H9 (cell line): ENCODE results near the gene IRX4. TPM values are rescaled to one million over a fixed set of nuclear protein-coding genes. Genes with fewer than 3 reads are reported as not detected.

Experiments used
- DNase-seq: peaks from one replicate; pipeline ENCODE4 v3.0.0-alpha.2; 2017
- H2AFZ ChIP-seq: one replicate; pipeline ENCODE4 v1.6.1; 2013; ENCODE audit warnings: mild to moderate bottlenecking, low read length, control low read depth, moderate library complexity
- H2AK5ac ChIP-seq: 2 replicates; pipeline ENCODE4 v1.6.1; 2013; ENCODE audit warnings: low read length, control low read depth, mixed read lengths; ENCODE audit not compliant: insufficient read length
- H2BK120ac ChIP-seq: one replicate; pipeline ENCODE4 v1.6.1; 2013; ENCODE audit warnings: low read depth, mild to moderate bottlenecking, low read length, control low read depth, inconsistent platforms; ENCODE audit not compliant: poor library complexity, severe bottlenecking
- H2BK12ac ChIP-seq: 2 replicates; pipeline ENCODE4 v1.6.1; 2013; ENCODE audit warnings: low read length, control low read depth, mixed read lengths, low read depth; ENCODE audit not compliant: insufficient read length
- H2BK15ac ChIP-seq: 2 replicates; pipeline ENCODE4 v1.6.1; 2013; ENCODE audit warnings: low read depth, low read length, control low read depth
- H2BK20ac ChIP-seq: one replicate; pipeline ENCODE4 v1.6.1; 2013; ENCODE audit warnings: low read depth, mild to moderate bottlenecking, low read length, control low read depth, inconsistent platforms; ENCODE audit not compliant: poor library complexity, severe bottlenecking
- H2BK5ac ChIP-seq: 2 replicates; pipeline ENCODE4 v1.6.1; 2013; ENCODE audit warnings: low read length, control low read depth, mixed read lengths; ENCODE audit not compliant: insufficient read length
- H3K14ac ChIP-seq: 2 replicates; pipeline ENCODE4 v1.6.1; 2013; ENCODE audit warnings: low read length, control low read depth; ENCODE audit not compliant: insufficient read depth
- H3K18ac ChIP-seq: 2 replicates; pipeline ENCODE4 v1.6.1; 2013; ENCODE audit warnings: low read depth, mild to moderate bottlenecking, mixed read lengths, low read length, control low read depth; ENCODE audit not compliant: insufficient read length
- H3K23ac ChIP-seq: 2 replicates; pipeline ENCODE4 v1.6.1; 2013; ENCODE audit warnings: low read length, control low read depth, mixed read lengths, low read depth; ENCODE audit not compliant: insufficient read length
- H3K23me2 ChIP-seq: 2 replicates; pipeline ENCODE4 v1.6.1; 2013; ENCODE audit warnings: low read depth, mild to moderate bottlenecking, mixed read lengths, low read length, control low read depth; ENCODE audit not compliant: insufficient read length, poor library complexity, severe bottlenecking
- H3K27ac ChIP-seq: 2 replicates; pipeline ENCODE4 v1.5.1; 2013; ENCODE audit warnings: low read length, control low read depth, mixed read lengths, low read depth; ENCODE audit not compliant: insufficient read length
- H3K27me3 ChIP-seq: 2 replicates; pipeline ENCODE4 v1.6.1; 2013; ENCODE audit warnings: low read length, control low read depth, inconsistent platforms; ENCODE audit not compliant: insufficient read depth
- H3K4ac ChIP-seq: 2 replicates; pipeline ENCODE4 v1.6.1; 2013; ENCODE audit warnings: low read depth, mild to moderate bottlenecking, control low read depth, inconsistent platforms, low read length, moderate library complexity
- H3K4me1 ChIP-seq: 2 replicates; pipeline ENCODE4 v1.6.1; 2013; ENCODE audit warnings: low read length, control low read depth, inconsistent platforms; ENCODE audit not compliant: insufficient read depth
- H3K4me2 ChIP-seq: 2 replicates; pipeline ENCODE4 v1.6.1; 2013; ENCODE audit warnings: low read length, control low read depth, mixed read lengths; ENCODE audit not compliant: insufficient read length, insufficient read depth
- H3K56ac ChIP-seq: 2 replicates; pipeline ENCODE4 v1.6.1; 2013; ENCODE audit warnings: low read depth, mild to moderate bottlenecking, mixed read lengths, low read length, control low read depth; ENCODE audit not compliant: insufficient read length
- H3K79me1 ChIP-seq: 2 replicates; pipeline ENCODE4 v1.6.1; 2013; ENCODE audit warnings: low read depth, mild to moderate bottlenecking, moderate library complexity, low read length, control low read depth, inconsistent platforms; ENCODE audit not compliant: insufficient read depth, poor library complexity, severe bottlenecking
- H3K79me2 ChIP-seq: 2 replicates; pipeline ENCODE4 v1.6.1; 2013; ENCODE audit warnings: low read length, control low read depth, inconsistent platforms; ENCODE audit not compliant: insufficient read depth
- H3K9ac ChIP-seq: 2 replicates; pipeline ENCODE4 v1.6.1; 2013; ENCODE audit warnings: low read length, control low read depth, mixed read lengths; ENCODE audit not compliant: insufficient read length; ENCODE audit errors: extremely low read depth
- H3K9me3 ChIP-seq: one replicate; pipeline ENCODE4 v1.6.1; 2013; ENCODE audit warnings: low read depth, low read length, inconsistent platforms; ENCODE audit not compliant: control insufficient read depth
- H3T11ph ChIP-seq: one replicate; pipeline ENCODE4 v1.6.1; 2013; ENCODE audit warnings: mild to moderate bottlenecking, low read length, control low read depth, inconsistent platforms
- H4K20me1 ChIP-seq: one replicate; pipeline ENCODE4 v1.6.1; 2013; ENCODE audit not compliant: control insufficient read depth, insufficient read length, insufficient read depth
- H4K5ac ChIP-seq: 2 replicates; pipeline ENCODE4 v1.6.1; 2013; ENCODE audit warnings: low read depth, mild to moderate bottlenecking, mixed read lengths, low read length, control low read depth; ENCODE audit not compliant: insufficient read length
- H4K8ac ChIP-seq: replicated peaks from 2 replicates; pipeline ENCODE4 v1.6.1; 2013; ENCODE audit warnings: low read length, control low read depth, mixed read lengths, low read depth; ENCODE audit not compliant: insufficient read length
- H4K91ac ChIP-seq: 2 replicates; pipeline ENCODE4 v1.6.1; 2013; ENCODE audit warnings: low read depth, mild to moderate bottlenecking, moderate library complexity, mixed read lengths, low read length, control low read depth; ENCODE audit not compliant: insufficient read length
- H3K27ac Mint-ChIP-seq, 3 experiments: 2 replicates in 2 of 3; 3 replicates in 1 of 3; pipeline ENCODE4 v1.8.0; 2020 to 2021; ENCODE audit warnings: mixed read lengths in 3 of 3, mild to moderate bottlenecking in 1 of 3, moderate library complexity in 1 of 3
- H3K27me3 Mint-ChIP-seq: 2 replicates; pipeline ENCODE4 v1.8.0; 2021; ENCODE audit warnings: low read depth, mild to moderate bottlenecking, moderate library complexity, mixed read lengths
- H3K36me3 Mint-ChIP-seq, 3 experiments: 2 replicates in 2 of 3; 3 replicates in 1 of 3; pipeline ENCODE4 v1.8.0; 2020 to 2021; ENCODE audit warnings: low read depth in 3 of 3, mixed read lengths in 3 of 3; ENCODE audit not compliant: insufficient read depth in 1 of 3
- H3K4me1 Mint-ChIP-seq, 2 experiments: 2 replicates each; pipeline ENCODE4 v1.8.0; 2020; ENCODE audit warnings: mixed read lengths in 2 of 2
- H3K4me3 Mint-ChIP-seq, 2 experiments: 2 replicates in 1 of 2; 3 replicates in 1 of 2; pipeline ENCODE4 v1.8.0; 2020 to 2021; ENCODE audit warnings: mild to moderate bottlenecking in 2 of 2, mixed read lengths in 2 of 2, moderate library complexity in 1 of 2
- H3K9me3 Mint-ChIP-seq, 2 experiments: 2 replicates in 1 of 2; 3 replicates in 1 of 2; pipeline ENCODE4 v1.8.0; 2020; ENCODE audit warnings: mild to moderate bottlenecking in 2 of 2, mixed read lengths in 2 of 2, moderate library complexity in 1 of 2
- WGBS: extraction: QIAGEN DNeasy Blood & Tissue Kit; methylation state at CpG from one replicate; pipeline ENCODE4 v1.1.7; 2013; ENCODE audit warnings: missing lambda C conversion rate, low lambda C conversion rate, mixed read lengths; ENCODE audit not compliant: insufficient read length; ENCODE audit errors: extremely low coverage; 5-methylcytosine and 5-hydroxymethylcytosine counted together
- total RNA-seq: library from RNA; stranded (reverse); gene quantifications from 2 replicates; pipeline ENCODE4 v1.2.1, GENCODE V29; 2021
- TF ChIP-seq, protein P1 (sequence below): fragments of 200-600 bp; sonication (generic); conservative IDR thresholded peaks from 3 replicates; pipeline ENCODE4 v1.8.0; 2021; ENCODE audit warnings: antibody characterized with exemption, mild to moderate bottlenecking

Gene IRX4
- total RNA-seq, 1 experiment from 2014 or later: 3.2 TPM

DNA sequence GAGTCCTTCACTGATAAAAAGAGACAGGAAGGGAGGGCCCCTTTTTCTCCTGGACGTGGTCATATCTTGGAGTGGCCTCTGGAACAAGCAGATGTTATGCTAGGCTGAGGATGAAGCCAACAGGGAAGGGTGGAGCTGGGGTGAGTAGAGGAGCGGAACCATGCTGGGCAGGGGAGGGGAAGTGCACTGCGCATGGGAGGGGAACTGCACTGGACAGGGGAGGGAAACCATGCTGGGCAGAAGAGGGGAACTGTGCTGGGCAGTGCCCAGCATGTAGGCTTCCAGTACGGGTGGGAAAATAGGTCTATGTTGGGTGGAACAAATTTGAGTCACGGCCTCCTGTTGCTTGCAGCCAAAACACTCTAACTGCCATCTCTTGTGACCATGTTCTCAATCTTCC is 19.3 kb upstream of the IRX4 start:
- Histone ChIP-seq H3K23me2 (no peaks in the 10 kb centered on the region), H2BK120ac (no peak overlapping the region), H4K8ac (no peak overlapping the region), H3K27ac (no peak overlapping the region), H3K56ac (no peak overlapping the region), H2AK5ac (no peak overlapping the region), H2BK20ac (no peak overlapping the region), H4K91ac (no peak overlapping the region), H3K14ac (no peak overlapping the region), H2BK5ac (no peak overlapping the region), H3K18ac (no peak overlapping the region), H3K23ac (no peak overlapping the region), H3K79me1 (no peaks in the 10 kb centered on the region), H2BK12ac (no peak overlapping the region), H3K79me2 (no peaks in the 10 kb centered on the region), H3T11ph (no peak overlapping the region), H3K4ac (no peak overlapping the region), H2BK15ac (no peak overlapping the region), H3K4me2 (no peak overlapping the region), H3K4me1 (no peaks in the 10 kb centered on the region), H2AFZ (no peak overlapping the region), H3K27me3 (no peaks in the 10 kb centered on the region), H3K9ac (no peak overlapping the region), H4K5ac (no peak overlapping the region), H4K20me1 (no peaks in the 10 kb centered on the region), H3K9me3 (no peaks in the 10 kb centered on the region)
- no peaks in the 10 kb centered on the region for H3K4me1 Mint-ChIP-seq
- no peak overlapping the region for H3K4me3 Mint-ChIP-seq
- no peak for DNase-seq
- H3K27ac Mint-ChIP-seq: no peak overlapping the region; a peak in 1 of 7 replicates
- TF ChIP-seq, protein P1, sequence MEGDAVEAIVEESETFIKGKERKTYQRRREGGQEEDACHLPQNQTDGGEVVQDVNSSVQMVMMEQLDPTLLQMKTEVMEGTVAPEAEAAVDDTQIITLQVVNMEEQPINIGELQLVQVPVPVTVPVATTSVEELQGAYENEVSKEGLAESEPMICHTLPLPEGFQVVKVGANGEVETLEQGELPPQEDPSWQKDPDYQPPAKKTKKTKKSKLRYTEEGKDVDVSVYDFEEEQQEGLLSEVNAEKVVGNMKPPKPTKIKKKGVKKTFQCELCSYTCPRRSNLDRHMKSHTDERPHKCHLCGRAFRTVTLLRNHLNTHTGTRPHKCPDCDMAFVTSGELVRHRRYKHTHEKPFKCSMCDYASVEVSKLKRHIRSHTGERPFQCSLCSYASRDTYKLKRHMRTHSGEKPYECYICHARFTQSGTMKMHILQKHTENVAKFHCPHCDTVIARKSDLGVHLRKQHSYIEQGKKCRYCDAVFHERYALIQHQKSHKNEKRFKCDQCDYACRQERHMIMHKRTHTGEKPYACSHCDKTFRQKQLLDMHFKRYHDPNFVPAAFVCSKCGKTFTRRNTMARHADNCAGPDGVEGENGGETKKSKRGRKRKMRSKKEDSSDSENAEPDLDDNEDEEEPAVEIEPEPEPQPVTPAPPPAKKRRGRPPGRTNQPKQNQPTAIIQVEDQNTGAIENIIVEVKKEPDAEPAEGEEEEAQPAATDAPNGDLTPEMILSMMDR: no peak
- peaks cover 0 to 2% (median 0%) of the 10 kb centered on the region in 3 experiments; a peak in 1 of 7 replicates for H3K36me3 Mint-ChIP-seq
- peaks cover 11 to 13% of the 10 kb centered on the region in 2 experiments for H3K9me3 Mint-ChIP-seq
- peaks cover 37% of the 10 kb centered on the region for H3K27me3 Mint-ChIP-seq
- no CpG with 5 or more reads among the region's 5 CpGs for WGBS
